GM12878 (cell line): ENCODE measurements around the gene PPIF. TPM values are rescaled to one million over a fixed set of nuclear protein-coding genes. Genes with fewer than 3 reads are reported as not detected.

Experiments
- ATF3 ChIP-seq: IDR thresholded peaks from 2 replicates; pipeline ENCODE4 v1.6.1; 2011; ENCODE audit warnings: low read depth, mild to moderate bottlenecking, low read length, moderate library complexity, borderline replicate concordance; ENCODE audit errors: extremely low read depth
- CREB1 ChIP-seq: IDR thresholded peaks from 2 replicates; pipeline ENCODE4 v1.6.1; 2012; ENCODE audit warnings: low read depth, mild to moderate bottlenecking, inconsistent platforms
- DPF2 ChIP-seq: fragments of 450-650 bp; IDR thresholded peaks from 2 replicates; pipeline ENCODE4 v1.6.1; 2017; ENCODE audit warnings: mild to moderate bottlenecking
- EED ChIP-seq: sonication (generic); IDR thresholded peaks from 2 replicates; pipeline ENCODE4 v1.6.1; 2016; ENCODE audit warnings: antibody characterized with exemption, low read depth
- ESRRA ChIP-seq: IDR thresholded peaks from 2 replicates; pipeline ENCODE4 v1.6.1; 2012; ENCODE audit warnings: mild to moderate bottlenecking, low read length, improper control_type of control experiment
- NFIC ChIP-seq: IDR thresholded peaks from 2 replicates; pipeline ENCODE4 v1.6.1; 2012; ENCODE audit warnings: low read depth, mild to moderate bottlenecking, inconsistent platforms, low read length, moderate library complexity
- NFXL1 ChIP-seq: fragments of 450-650 bp; IDR thresholded peaks from 2 replicates; pipeline ENCODE4 v1.6.1; 2017; ENCODE audit warnings: antibody characterized with exemption, mild to moderate bottlenecking, borderline replicate concordance
- POU2F2 ChIP-seq: IDR thresholded peaks from 3 replicates; pipeline ENCODE4 v1.6.1; 2011; ENCODE audit warnings: low read depth, mild to moderate bottlenecking, low read length, borderline replicate concordance
- SMAD5 ChIP-seq: IDR thresholded peaks from 2 replicates; pipeline ENCODE4 v1.6.1; 2016; ENCODE audit warnings: antibody characterized with exemption, low read depth
- TBL1XR1 ChIP-seq: IDR thresholded peaks from 2 replicates; pipeline ENCODE4 v1.6.1; 2012; ENCODE audit warnings: low read depth, low read length, improper control_type of control experiment
- TCF3 ChIP-seq: IDR thresholded peaks from 2 replicates; pipeline ENCODE4 v1.6.1; 2012; ENCODE audit warnings: low read depth, mild to moderate bottlenecking, low read length, borderline replicate concordance; ENCODE audit not compliant: insufficient read depth
- YY1 ChIP-seq: IDR thresholded peaks from 2 replicates; pipeline ENCODE4 v1.6.1; 2011; ENCODE audit warnings: low read depth, mild to moderate bottlenecking, low read length
- ZNF622 ChIP-seq: fragments of 450-650 bp; IDR thresholded peaks from 2 replicates; pipeline ENCODE4 v1.6.1; 2017; ENCODE audit warnings: mild to moderate bottlenecking, inconsistent platforms
- ZNF687 ChIP-seq: fragments of 450-650 bp; IDR thresholded peaks from 2 replicates; pipeline ENCODE4 v1.6.1; 2017; ENCODE audit warnings: mild to moderate bottlenecking, moderate library complexity
- polyA plus RNA-seq, 11 experiments: library from polyadenylated mRNA; depleted of rRNA in 4 of 11; unstranded in 6 of 11; stranded (reverse) in 5 of 11; fragments of >200 nt; fragmentation: Nextera tagmentation in 4 of 11; fragmentation: Illumina TruSeq in 1 of 11; extraction: Ambion mirVana in 4 of 11; extraction: Trizol in 1 of 11; gene quantifications; 1 replicate in 1 of 11; 2 replicates in 10 of 11; pipeline versions ENCODE4 v1.2.1 to v1.2.3, GENCODE V29; 2011 to 2016; ENCODE audit warnings: inconsistent platforms in 2 of 11, missing spikeins in 2 of 11, low read depth in 1 of 11
- total RNA-seq, 4 experiments: library from RNA; depleted of rRNA in 3 of 4; stranded (reverse); fragments of >200 nt in 3 of 4; fragmentation: Illumina TruSeq in 1 of 4; extraction: Trizol in 1 of 4; gene quantifications; 2 replicates each; pipeline versions ENCODE4 v1.2.1 to v1.2.3, GENCODE V29; 2013 to 2021
- TF ChIP-seq, protein P1 (sequence below): fragments of 450-650 bp; IDR thresholded peaks from 2 replicates; pipeline ENCODE4 v1.6.1; 2017; ENCODE audit warnings: mild to moderate bottlenecking
- TF ChIP-seq, protein P2 (sequence below): fragments of 450-650 bp; IDR thresholded peaks from 2 replicates; pipeline ENCODE4 v1.6.1; 2018; ENCODE audit warnings: mild to moderate bottlenecking, low read depth, moderate library complexity; ENCODE audit not compliant: partially characterized antibody
- TF ChIP-seq, protein P3 (sequence below): IDR thresholded peaks from 2 replicates; pipeline ENCODE4 v1.6.1; 2012; ENCODE audit warnings: low read depth, low read length, improper control_type of control experiment

Gene PPIF
- total and polyA plus RNA-seq, 10 of the 15 experiments (the other 5 are each of a cell fraction or from before 2014, with no cell fraction given), result 28.8 to 180 (median 128) TPM

DNA sequence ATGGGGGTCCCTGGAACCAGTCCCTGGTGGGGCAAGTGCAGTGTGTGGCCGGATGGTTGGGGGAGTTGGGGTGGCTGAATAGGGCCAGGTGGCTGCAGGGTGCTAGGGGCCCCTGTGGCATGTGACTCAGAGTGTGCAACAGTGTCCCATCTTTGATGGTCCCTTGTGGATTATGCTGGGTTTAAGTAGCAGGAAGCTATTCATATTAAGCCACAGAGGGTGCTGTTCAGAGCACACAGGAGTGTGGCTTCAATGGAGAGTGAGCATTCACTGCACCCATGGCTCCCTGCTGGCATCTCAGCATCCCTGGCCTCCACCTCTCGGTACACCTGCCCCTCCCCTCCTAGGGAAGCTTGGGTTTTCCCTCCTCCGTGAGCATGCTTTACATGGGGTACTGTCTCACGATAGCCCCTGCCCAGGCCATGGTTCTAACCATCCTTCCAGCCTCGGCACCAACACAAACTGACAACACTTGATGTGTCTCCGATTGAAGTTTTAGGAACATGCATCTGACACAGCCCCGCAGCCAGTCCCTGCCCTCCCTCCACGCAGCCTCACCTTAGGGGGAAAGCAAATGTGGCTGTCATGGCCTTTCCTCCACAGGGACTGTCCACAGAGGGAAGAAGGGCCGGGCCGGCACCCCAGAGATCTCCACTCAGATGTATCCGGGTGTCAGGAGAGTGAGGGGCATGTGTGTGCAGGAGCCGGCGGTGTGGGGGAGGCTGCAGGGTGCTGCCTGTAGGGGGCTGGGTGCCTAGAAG is 30.4 kb upstream of the PPIF start (continued):
- TF ChIP-seq, protein P1, sequence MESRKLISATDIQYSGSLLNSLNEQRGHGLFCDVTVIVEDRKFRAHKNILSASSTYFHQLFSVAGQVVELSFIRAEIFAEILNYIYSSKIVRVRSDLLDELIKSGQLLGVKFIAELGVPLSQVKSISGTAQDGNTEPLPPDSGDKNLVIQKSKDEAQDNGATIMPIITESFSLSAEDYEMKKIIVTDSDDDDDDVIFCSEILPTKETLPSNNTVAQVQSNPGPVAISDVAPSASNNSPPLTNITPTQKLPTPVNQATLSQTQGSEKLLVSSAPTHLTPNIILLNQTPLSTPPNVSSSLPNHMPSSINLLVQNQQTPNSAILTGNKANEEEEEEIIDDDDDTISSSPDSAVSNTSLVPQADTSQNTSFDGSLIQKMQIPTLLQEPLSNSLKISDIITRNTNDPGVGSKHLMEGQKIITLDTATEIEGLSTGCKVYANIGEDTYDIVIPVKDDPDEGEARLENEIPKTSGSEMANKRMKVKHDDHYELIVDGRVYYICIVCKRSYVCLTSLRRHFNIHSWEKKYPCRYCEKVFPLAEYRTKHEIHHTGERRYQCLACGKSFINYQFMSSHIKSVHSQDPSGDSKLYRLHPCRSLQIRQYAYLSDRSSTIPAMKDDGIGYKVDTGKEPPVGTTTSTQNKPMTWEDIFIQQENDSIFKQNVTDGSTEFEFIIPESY, result no peak
- TF ChIP-seq EED (peak; percentile 58; the same call in 1 of the 2 replicates), CREB1 (no peak), ESRRA (no peak), NFIC (no peak; the same call in 1 of the 2 replicates), ZNF622 (no peak), YY1 (peak; percentile 41; the same call in 1 of the 2 replicates), POU2F2 (no peak; the same call in 1 of the 3 replicates), TBL1XR1 (no peak), SMAD5 (no peak), NFXL1 (no peak), TCF3 (peak; percentile 81), DPF2 (peak; percentile 78), ZNF687 (no peak), ATF3 (no peak)
- TF ChIP-seq, protein P2, sequence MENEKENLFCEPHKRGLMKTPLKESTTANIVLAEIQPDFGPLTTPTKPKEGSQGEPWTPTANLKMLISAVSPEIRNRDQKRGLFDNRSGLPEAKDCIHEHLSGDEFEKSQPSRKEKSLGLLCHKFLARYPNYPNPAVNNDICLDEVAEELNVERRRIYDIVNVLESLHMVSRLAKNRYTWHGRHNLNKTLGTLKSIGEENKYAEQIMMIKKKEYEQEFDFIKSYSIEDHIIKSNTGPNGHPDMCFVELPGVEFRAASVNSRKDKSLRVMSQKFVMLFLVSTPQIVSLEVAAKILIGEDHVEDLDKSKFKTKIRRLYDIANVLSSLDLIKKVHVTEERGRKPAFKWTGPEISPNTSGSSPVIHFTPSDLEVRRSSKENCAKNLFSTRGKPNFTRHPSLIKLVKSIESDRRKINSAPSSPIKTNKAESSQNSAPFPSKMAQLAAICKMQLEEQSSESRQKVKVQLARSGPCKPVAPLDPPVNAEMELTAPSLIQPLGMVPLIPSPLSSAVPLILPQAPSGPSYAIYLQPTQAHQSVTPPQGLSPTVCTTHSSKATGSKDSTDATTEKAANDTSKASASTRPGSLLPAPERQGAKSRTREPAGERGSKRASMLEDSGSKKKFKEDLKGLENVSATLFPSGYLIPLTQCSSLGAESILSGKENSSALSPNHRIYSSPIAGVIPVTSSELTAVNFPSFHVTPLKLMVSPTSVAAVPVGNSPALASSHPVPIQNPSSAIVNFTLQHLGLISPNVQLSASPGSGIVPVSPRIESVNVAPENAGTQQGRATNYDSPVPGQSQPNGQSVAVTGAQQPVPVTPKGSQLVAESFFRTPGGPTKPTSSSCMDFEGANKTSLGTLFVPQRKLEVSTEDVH, result no peak
- TF ChIP-seq, protein P3, sequence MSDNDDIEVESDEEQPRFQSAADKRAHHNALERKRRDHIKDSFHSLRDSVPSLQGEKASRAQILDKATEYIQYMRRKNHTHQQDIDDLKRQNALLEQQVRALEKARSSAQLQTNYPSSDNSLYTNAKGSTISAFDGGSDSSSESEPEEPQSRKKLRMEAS, result no peak; the same call in 1 of the 2 replicates
